ENCODE measurements around the gene ADAT1. TPM values are rescaled to one million over a fixed set of nuclear protein-coding genes. Genes with fewer than 3 reads are reported as not detected.
A peak's percentile ranks its signal among the peaks of the same experiment; 100 is the strongest.

The ADAT1 gene
- total RNA-seq, 3 donors from 2014 or later (not counting 1 experiment from before 2014, with no cell fraction given), result 63.5 to 65.2 (median 64.8) TPM

- WGBS (ENCODE audit: insufficient coverage), result under 1% methylated on average over 62 of the region's 62 CpGs
- H3K27me3 ChIP-seq (ENCODE audit: control insufficient read depth, insufficient read depth, low read length), result no peaks in the 10 kb centered on the region
- ATAC-seq (peak; percentile 44 to 64 (median 48)), DNase-seq (peak; percentile 88 to 93)
- no peaks in the 10 kb centered on the region for H3K9me3 Mint-ChIP-seq
- H3K36me3 ChIP-seq (ENCODE audit: control insufficient read depth, insufficient read depth, low read length), result peaks cover 7% of the 10 kb centered on the region
- H3K4me1 ChIP-seq (ENCODE audit: control insufficient read depth, insufficient read depth, low read length), result peaks cover 40% of the 10 kb centered on the region
- H3K27me3 Mint-ChIP-seq (ENCODE audit: low read depth in 2 of 2), result no peaks in the 10 kb centered on the region
- TF ChIP-seq CTCF (IDR thresholded peaks at IDR 0.05), result no peak
- intact Hi-C loops (cut with micrococcal nuclease), result loop anchor here (1.0 kb wide), 1 partner anchor 82 kb away; the partner anchor contains the start of gene GABARAPL2
- H3K36me3 Mint-ChIP-seq, result peaks cover 7% of the 10 kb centered on the region
- peak overlapping the region; percentile 99 for H3K27ac Mint-ChIP-seq
- H3K4me1 Mint-ChIP-seq, result peaks cover 66 to 67% of the 10 kb centered on the region in 2 donors
- H3K4me3 Mint-ChIP-seq, result peak overlapping the region; percentile 100
- H3K27ac ChIP-seq (ENCODE audit: low read length), result peak overlapping the region; percentile 96
- peak overlapping the region; percentile 61 for H3K4me3 ChIP-seq (ENCODE audit: low read length)
- H3K9me3 ChIP-seq (ENCODE audit: control insufficient read depth, insufficient read depth, low read length), result no peaks in the 10 kb centered on the region
Measured at GRCh38 chr16:75648265-75649076, 25.4 kb upstream of the ADAT1 start.

DNA sequence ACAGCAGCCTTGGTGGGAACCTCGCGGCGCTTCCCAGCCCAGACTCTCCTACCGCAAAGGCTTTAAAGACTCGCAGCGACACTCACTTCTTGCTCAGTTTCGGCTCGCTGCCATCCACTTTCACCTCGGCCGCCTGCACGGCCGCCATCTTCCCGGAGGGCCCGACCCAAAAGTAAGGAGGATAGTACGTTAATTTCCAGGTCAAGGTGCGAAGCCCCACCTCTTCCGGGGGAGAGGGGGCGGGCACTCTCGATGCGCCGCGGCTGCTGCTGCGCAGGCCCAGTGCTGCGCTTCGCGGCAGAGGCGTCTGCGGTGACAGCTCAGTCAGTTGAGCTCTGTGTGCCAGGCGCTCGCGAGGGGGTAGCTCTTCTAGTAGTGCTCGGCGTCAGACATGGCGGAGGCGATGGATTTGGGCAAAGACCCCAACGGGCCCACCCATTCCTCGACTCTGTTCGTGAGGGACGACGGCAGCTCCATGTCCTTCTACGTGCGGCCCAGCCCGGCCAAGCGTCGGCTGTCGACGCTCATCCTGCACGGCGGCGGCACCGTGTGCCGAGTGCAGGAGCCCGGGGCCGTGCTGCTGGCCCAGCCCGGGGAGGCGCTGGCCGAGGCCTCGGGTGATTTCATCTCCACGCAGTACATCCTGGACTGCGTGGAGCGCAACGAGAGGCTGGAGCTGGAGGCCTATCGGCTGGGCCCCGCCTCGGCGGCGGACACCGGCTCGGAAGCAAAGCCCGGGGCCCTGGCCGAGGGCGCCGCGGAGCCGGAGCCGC lies 24.6 kb upstream of the ADAT1 start, which contains the start of the genes KARS1 and TERF2IP:
KARS1 (minus strand) TSS at position 174 of the 773 bp plus-strand sequence; CDS start at position 148, 26 bp downstream.
TERF2IP (plus strand) TSS at position 282 of the 773 bp plus-strand sequence; CDS start at position 392, 110 bp downstream.
- H3K9me3 ChIP-seq (ENCODE audit: control insufficient read depth, insufficient read depth, low read length), result no peaks in the 10 kb centered on the region
- no peaks in the 10 kb centered on the region for H3K27me3 Mint-ChIP-seq (ENCODE audit: low read depth in 2 of 2)
- H3K9me3 Mint-ChIP-seq, result no peaks in the 10 kb centered on the region
- under 1% methylated on average over 76 of the region's 76 CpGs for WGBS (ENCODE audit: insufficient coverage)
- H3K27me3 ChIP-seq (ENCODE audit: control insufficient read depth, insufficient read depth, low read length), result no peaks in the 10 kb centered on the region
- H3K4me1 ChIP-seq (ENCODE audit: control insufficient read depth, insufficient read depth, low read length), result peaks cover 42% of the 10 kb centered on the region
- peak; percentile 84 to 95 (median 89) for ATAC-seq
- intact Hi-C loops (cut with micrococcal nuclease), result loop anchor here (1.0 to 2.0 kb wide), 5 partner anchors 24 to 214 kb away; partner anchors contain the start of genes ADAT1, CFDP1, TMEM170A and TMEM231
- peak within 1 kb of the TSS; percentile 61 for H3K4me3 ChIP-seq (ENCODE audit: low read length)
- H3K4me3 Mint-ChIP-seq, result peak within 1 kb of the TSS; percentile 100
- H3K27ac ChIP-seq (ENCODE audit: low read length), result peak within 1 kb of the TSS; percentile 96
- H3K27ac Mint-ChIP-seq, result peak within 1 kb of the TSS; percentile 99
- peaks cover 11% of the 10 kb centered on the region for H3K36me3 ChIP-seq (ENCODE audit: control insufficient read depth, insufficient read depth, low read length)
- H3K4me1 Mint-ChIP-seq, result peaks cover 58 to 60% of the 10 kb centered on the region in 2 donors
- no peak for TF ChIP-seq CTCF (IDR thresholded peaks at IDR 0.05)
- peaks cover 7% of the 10 kb centered on the region for H3K36me3 Mint-ChIP-seq
- peak; percentile 95 to 98 for DNase-seq

DNA sequence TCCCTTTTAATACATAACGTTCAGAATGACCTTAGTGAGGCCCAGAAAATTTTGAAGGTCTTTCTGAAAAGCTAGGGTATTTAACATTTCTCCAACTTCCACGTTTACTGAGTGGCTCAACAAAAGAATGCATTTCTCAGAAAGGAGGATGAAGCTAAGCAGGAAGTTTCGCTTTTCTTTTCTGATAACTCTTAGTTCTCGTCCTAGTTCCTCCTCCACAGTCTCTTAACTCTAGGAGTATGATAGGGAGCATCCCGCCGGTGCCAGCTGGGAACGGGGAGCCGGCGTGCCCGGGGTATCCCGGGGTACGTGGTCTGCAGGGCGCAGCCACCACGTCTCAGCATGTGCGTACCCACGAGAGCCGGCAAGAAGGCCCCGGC lies 24.0 kb upstream of the ADAT1 start:
- Histone ChIP-seq H3K4me1 (ENCODE audit: control insufficient read depth, insufficient read depth, low read length) (peaks cover 45% of the 10 kb centered on the region), H3K27ac (ENCODE audit: low read length) (peak overlapping the region; percentile 96), H3K27me3 (ENCODE audit: control insufficient read depth, insufficient read depth, low read length) (no peaks in the 10 kb centered on the region), H3K4me3 (ENCODE audit: low read length) (peak overlapping the region; percentile 61), H3K36me3 (ENCODE audit: control insufficient read depth, insufficient read depth, low read length) (peaks cover 16% of the 10 kb centered on the region), H3K9me3 (ENCODE audit: control insufficient read depth, insufficient read depth, low read length) (no peaks in the 10 kb centered on the region)
- Mint-ChIP-seq H3K4me3 (peak overlapping the region; percentile 100), H3K27me3 (ENCODE audit: low read depth in 2 of 2) (no peaks in the 10 kb centered on the region), H3K27ac (peak overlapping the region; percentile 99), H3K4me1 (peaks cover 52 to 54% of the 10 kb centered on the region in 2 donors), H3K9me3 (no peaks in the 10 kb centered on the region), H3K36me3 (peaks cover 7% of the 10 kb centered on the region)
- no peak for DNase-seq
- intact Hi-C loops (cut with micrococcal nuclease), result loop anchor here (1.0 to 2.0 kb wide), 5 partner anchors 24 to 214 kb away; partner anchors contain the start of genes ADAT1, CFDP1, TMEM170A and TMEM231
- peak; percentile 3 to 14 (median 10) for ATAC-seq
- TF ChIP-seq CTCF (IDR thresholded peaks at IDR 0.05), result no peak
- 0% methylated on average over 18 of the region's 18 CpGs for WGBS (ENCODE audit: insufficient coverage)
